BJ (cell line): Measurements from ENCODE around the gene RASGRP2. TPM values are rescaled to one million over a fixed set of nuclear protein-coding genes. Genes with fewer than 3 reads are reported as not detected.
A peak's percentile ranks its signal among the peaks of the same experiment; 100 is the strongest.

ENCODE experiments used
- CTCF ChIA-PET: fragments of 350-600 bp; formaldehyde crosslinking; extraction: SDS; loops from one replicate; lab custom pipeline; 2021; ENCODE audit warnings: antibody characterized with exemption, inconsistent platforms; lab: Yijun Ruan, JAX
- POLR2A ChIA-PET: fragments of 300-600 bp; sonication (Branson Sonifier 250); formaldehyde crosslinking; extraction: SDS; loops from one replicate; lab custom pipeline; 2021; ENCODE audit warnings: antibody characterized with exemption; lab: Charles Lee
- DNase-seq: peaks from one replicate; pipeline ENCODE4 v3.0.0-alpha.2; 2011; ENCODE audit warnings: low read depth
- H3K27me3 ChIP-seq: 2 replicates; pipeline ENCODE4 v1.6.0; 2011; ENCODE audit warnings: low read length; ENCODE audit not compliant: control insufficient read depth, insufficient read depth
- H3K36me3 ChIP-seq: 2 replicates; pipeline ENCODE4 v1.5.1; 2011; ENCODE audit warnings: low read length; ENCODE audit not compliant: control insufficient read depth, insufficient read depth
- H3K4me3 ChIP-seq: 2 replicates; pipeline ENCODE4 v1.5.1; 2011; ENCODE audit warnings: low read depth, mild to moderate bottlenecking, control low read depth, low read length
- CTCF ChIP-seq: IDR thresholded peaks from 2 replicates; pipeline ENCODE4 v1.5.1; 2011; ENCODE audit warnings: low read depth, mild to moderate bottlenecking, control low read depth, inconsistent platforms, low read length, moderate library complexity; ENCODE audit not compliant: insufficient read depth
- polyA plus RNA-seq: library from polyadenylated mRNA; depleted of rRNA; stranded (reverse); fragments of >200 nt; gene quantifications from 2 replicates; pipeline ENCODE4 v1.2.3, GENCODE V29; 2011

RASGRP2 gene
- polyA plus RNA-seq, 1 experiment, result 5.3 TPM

DNA sequence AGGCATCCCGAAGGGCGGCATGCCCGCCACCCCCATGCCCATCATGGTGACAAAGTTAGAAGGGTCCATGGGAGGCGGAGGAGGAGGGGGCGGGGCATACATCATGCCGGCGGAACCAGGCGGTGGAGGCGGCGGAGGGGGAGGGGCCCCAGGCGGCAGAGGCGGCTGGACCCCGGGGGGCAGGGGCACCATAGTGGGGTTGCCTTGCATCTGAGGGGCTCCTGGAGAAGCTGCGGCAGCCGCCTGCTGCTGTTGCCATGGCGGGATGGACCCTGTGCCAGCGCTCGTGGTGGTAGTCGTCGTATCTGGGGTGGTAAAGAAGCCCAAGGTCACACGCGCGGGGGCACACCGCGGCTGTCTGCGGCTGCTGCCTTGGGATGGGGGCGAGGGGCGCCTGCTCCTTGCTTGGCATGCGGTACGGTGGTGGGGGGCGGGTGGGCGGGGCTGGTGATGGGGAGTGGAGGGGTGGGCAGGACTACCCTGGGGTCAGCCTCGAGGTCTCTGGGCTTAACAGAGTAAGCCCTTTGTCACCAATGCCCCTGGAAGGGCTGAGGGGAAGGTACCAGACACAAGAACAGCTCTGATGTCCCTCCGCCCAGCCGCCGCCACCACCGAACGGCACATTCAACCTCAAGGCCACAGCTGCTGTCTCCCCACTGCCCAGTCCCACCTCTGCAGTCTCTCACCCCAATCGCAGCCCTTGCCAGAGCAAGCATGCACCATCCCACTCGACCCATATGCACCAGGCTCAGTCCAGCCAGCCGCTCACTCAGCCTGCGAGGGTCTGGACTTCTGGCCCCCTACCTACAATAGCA, 22.1 kb upstream of the RASGRP2 start:
- no peak for DNase-seq
- POLR2A ChIA-PET, result no interaction called here
- Histone ChIP-seq H3K36me3 (peaks cover 71% of the 10 kb centered on the region), H3K27me3 (no peaks in the 10 kb centered on the region), H3K4me3 (no peak overlapping the region)
- TF ChIP-seq CTCF, result no peak
- CTCF ChIA-PET, result no interaction called here

DNA sequence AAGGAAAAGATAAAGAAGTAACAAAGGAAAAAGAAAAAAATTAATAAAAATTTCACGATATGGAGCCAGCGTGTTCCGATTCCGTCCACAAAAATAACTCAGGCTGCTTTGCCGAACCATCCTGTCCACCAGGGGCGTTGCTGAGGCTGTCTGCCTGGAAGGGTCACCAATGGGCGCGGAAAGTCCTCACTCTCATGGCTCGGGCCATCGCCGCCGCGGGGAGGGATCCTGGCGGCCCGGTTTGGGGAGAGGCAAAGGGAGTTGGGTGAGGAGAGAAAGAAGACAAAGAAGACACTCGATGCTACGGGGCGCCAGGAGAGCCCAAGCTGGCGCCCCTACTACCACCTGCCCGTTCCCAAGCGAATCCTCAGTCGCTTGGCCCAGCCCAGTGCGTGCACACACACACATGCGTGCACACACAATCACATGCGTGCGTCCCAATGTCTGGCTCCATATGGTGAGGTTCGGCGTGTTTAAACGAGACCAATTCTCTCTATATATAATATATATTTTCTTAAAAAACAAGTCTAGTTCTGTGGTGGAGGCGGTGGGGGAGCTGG, 21.4 kb upstream of the RASGRP2 start:
- no peak for DNase-seq
- POLR2A ChIA-PET, result no interaction called here
- CTCF ChIA-PET, result no interaction called here
- 0 out of 2 replicates have a peak, but pooled peaks have one; percentile 19 for TF ChIP-seq CTCF
- Histone ChIP-seq H3K4me3 (no peak overlapping the region), H3K36me3 (peaks cover 68% of the 10 kb centered on the region), H3K27me3 (no peaks in the 10 kb centered on the region)

DNA sequence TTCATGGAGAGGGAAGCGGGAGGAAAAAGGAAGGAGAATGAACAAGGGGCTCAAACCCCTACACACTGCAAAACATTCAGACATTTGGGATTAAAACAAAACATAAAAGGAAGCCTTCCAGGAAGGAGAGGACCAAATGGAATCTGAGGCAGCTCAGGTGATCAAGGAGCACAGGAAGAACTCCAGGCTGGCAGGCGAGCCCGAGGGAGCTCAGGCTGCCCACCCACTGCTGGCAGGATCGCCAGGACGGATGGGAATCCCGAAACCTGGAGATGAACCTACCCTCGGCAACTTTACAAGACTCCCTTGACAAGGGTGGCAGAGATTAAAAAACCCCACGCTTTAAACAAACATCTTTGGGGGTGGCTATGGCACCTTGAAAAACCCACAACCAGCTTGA, 20.8 kb upstream of the RASGRP2 start:
- no peak overlapping the region for H3K4me3 ChIP-seq
- no peak for TF ChIP-seq CTCF
- POLR2A ChIA-PET, result no interaction called here
- CTCF ChIA-PET, result interaction anchor here (1.0 kb wide), 1 partner anchor 31 kb away, joined by 3 read pairs; no protein-coding TSS in a partner anchor
- H3K36me3 ChIP-seq, result peaks cover 62% of the 10 kb centered on the region
- no peak for DNase-seq
- H3K27me3 ChIP-seq, result no peaks in the 10 kb centered on the region

DNA sequence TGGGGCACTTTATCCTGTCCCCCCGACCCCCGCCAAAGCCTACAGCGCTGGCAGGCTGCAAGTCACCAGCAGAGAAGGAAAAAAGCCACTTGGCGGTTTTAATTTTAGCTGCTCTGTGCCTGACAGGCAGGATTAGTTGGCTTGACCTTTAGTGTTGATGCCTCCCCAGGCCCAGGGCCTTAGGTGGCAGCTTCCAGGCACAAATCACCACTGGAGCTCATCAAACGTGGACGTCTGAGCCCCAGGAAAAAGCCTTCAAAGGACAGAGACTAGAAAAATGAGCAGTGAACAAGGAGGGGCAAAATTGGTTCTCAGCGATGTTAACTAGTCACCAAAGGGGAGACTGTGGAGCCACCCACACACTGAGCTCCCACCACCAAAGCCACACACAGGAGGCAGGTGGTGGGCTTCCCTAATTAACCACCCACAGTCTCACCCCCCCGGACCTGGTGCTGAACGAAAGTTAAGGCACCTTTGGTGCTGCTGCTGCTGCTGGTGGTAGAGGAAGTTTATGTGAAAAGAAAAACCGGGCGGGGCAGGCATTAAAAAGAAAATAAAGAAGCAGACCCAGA, 20.2 kb upstream of the RASGRP2 start:
- Histone ChIP-seq H3K27me3 (no peaks in the 10 kb centered on the region), H3K4me3 (no peak overlapping the region), H3K36me3 (peaks cover 57% of the 10 kb centered on the region)
- CTCF ChIA-PET, result interaction anchor here (1.0 to 3.1 kb wide), 6 partner anchors 10 to 76 kb away, joined by 3 to 11 read pairs (median 4); no protein-coding TSS in a partner anchor
- POLR2A ChIA-PET, result interaction anchor here (0.6 kb wide), 1 partner anchor 15 kb away, joined by 12 read pairs; no protein-coding TSS in a partner anchor
- no peak for DNase-seq
- no peak for TF ChIP-seq CTCF

DNA sequence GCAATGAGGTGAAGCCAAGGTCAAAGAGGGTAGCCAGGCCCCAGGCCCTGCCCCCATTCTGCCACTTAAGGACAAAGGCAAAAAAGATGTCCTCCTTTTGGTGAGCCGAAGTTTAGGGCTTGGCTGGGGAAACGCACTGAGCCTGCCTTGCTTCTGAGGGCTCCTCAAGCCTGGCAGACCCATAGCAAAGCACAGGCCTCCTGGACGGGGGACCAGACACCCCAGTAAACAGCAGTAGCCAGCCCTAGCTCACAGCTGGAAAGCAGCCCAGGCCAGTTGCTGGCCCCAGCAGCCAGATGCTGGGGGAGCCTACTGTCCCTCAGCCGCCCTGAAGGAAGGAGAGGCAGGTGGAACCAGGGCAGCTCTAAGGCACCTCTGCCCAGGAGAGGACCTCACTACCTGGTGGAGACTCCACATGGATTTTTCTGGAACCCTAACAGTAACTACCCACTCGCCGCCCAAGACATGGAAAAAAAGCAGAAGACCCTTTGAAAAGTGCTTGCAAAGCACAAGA, 19.6 kb upstream of the RASGRP2 start:
- ChIA-PET CTCF (interaction anchor here (0.9 to 3.1 kb wide), 7 partner anchors 10 to 75 kb away, joined by 3 to 11 read pairs (median 3); no protein-coding TSS in a partner anchor), POLR2A (interaction anchor here (0.5 to 0.6 kb wide), 3 partner anchors 16 to 1054 kb away, joined by 4 to 12 read pairs (median 6); no protein-coding TSS in a partner anchor)
- H3K27me3 ChIP-seq, result no peaks in the 10 kb centered on the region
- no peak for TF ChIP-seq CTCF
- H3K4me3 ChIP-seq, result no peak overlapping the region
- no peak for DNase-seq
- H3K36me3 ChIP-seq, result peaks cover 51% of the 10 kb centered on the region
